SKM-1 (cell line): ENCODE results near the gene ARID5B.
"Not testable (repeated sequence)": the region's sequence is repeated elsewhere in the genome, so short reads cannot be mapped to it uniquely, and the experiment has no call there.

ENCODE experiments used
- DNase-seq: peaks from one replicate; lab custom pipeline; 2025; ENCODE audit not compliant: unreplicated experiment; lab: John Stamatoyannopoulos, UW

The ARID5B gene

DNA sequence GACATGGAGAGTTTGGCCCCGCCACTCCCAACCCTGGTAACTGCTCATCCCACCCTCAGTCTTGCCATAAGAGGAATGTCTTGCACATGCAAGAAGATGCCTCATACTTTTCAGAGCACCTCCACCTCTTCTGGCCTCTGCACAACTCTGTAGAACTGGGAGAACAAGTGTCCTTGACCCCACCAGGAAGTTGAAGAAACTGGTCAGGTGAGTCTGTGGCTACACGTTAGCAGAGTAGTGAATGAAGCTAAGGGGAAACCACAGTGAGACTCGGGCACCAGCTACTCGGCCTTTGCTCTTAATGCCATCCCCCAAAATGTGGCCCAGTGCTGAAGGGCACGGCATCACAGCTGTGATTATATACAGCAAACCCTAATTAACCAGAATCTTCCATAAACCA, 110.1 kb downstream of the ARID5B start:
- no peak for DNase-seq

DNA sequence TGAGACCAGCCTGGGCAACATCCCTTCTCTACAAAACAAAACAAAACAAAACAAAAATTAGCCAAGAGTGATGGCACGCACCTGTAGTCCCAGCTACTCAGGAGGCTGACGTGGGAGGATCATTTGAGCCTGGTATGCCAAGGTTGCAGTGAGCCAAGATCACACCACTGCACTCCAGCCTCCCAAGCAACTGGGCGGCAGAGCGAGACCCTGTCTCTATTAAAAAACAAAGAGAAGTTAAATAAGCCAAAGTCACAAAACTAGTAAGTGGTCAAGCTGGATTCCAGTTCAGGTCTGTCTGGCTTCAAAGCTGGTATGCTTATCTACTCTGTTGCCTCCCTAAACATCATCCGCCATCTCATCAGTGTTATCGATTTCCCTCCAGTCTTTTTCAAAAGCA, 110.8 kb downstream of the ARID5B start:
- DNase-seq: no peak

DNA sequence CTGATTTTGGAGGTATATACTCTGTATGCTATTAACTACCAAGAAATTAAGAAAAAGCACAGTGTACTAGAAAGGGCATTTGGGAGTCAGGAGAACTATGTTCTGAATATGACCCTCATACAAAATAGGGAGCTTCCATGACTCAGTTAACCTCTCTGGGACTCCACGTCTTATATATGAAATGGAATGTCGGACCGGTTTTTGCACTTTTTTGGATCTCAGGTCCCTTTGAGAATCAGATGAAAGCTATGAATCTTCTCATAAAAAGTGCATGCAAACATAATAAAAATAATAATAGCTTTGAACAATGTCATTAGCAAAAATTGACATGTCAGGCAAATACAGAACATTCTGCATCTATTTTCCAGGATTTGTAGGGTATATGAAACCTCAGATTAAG, 113.0 kb downstream of the ARID5B start:
- no peak for DNase-seq

DNA sequence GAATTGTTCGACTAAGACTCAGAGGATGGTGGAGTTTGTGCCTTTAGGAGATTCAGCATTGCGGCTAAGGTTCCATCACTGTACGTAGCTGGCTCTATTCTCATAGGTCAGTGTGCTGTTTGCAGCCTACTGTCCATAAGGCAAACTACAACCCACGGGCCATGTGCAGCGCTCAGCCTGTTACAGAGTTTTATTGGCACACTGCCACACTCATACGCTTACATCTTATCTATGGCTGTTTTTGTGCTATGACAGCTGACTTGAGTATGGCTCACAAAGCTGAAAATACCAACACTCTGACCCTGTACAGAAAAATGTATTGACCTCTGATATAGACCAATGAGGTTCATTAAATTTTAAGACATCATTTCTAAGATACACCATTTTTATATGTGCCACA, 114.5 kb downstream of the ARID5B start:
- no peak for DNase-seq

DNA sequence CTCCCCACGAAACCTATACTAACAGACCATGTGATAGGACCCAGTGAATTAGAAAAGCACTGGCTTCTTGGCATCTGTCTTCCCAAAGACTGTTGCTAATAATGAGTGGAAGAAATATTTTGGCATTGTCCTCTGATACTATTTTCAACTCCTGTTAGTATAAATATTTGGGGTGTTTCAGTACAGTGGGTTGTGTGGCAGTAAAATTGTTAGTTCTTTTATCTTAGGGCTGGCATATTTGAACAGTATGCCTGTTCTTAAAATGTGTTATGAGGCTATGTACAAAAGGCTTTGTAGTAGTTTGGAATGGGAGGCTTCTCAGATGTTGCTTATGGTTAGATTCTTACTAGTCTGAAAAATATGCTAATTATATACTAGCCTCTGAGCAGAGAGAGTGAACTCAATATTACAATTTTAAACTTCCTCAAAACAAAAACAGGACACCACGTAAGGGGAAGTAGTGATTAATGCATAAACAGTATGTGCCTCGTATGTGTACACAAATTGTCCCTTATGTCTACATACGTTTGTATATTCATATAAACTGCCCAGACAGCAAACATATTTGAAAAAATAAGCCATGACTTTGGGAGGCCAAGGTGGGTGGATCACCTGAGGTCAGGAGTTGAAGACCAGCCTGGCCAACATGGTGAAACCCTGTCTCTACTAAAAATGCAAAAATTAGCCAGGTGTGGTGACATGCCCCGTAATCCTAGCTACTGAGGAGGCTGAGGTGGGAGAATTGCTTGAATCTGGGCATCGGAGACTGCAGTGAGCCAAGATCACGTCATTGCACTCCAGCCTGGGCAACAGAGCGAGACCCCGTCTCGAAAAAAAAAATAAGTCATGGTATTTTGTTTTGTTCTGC, 115.4 kb downstream of the ARID5B start:
- DNase-seq: no peak

DNA sequence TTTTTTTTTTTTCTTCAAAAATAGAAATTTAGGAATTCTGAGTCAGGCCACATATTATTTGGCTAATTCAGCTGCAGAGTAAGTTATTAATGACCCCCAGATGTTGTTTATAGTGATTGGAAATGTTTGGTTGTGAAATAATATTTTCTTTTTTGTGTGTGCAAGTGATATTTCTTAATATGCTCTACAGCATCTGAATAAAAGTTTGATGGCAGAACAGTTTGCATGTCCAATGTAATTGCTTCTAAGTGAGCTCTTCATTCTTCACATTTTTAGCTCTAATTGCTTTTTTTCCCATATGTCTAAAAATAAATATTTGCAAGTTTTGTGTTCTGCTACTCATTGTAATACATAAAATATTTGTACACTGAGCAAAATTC, 116.0 kb downstream of the ARID5B start:
- no peak for DNase-seq

DNA sequence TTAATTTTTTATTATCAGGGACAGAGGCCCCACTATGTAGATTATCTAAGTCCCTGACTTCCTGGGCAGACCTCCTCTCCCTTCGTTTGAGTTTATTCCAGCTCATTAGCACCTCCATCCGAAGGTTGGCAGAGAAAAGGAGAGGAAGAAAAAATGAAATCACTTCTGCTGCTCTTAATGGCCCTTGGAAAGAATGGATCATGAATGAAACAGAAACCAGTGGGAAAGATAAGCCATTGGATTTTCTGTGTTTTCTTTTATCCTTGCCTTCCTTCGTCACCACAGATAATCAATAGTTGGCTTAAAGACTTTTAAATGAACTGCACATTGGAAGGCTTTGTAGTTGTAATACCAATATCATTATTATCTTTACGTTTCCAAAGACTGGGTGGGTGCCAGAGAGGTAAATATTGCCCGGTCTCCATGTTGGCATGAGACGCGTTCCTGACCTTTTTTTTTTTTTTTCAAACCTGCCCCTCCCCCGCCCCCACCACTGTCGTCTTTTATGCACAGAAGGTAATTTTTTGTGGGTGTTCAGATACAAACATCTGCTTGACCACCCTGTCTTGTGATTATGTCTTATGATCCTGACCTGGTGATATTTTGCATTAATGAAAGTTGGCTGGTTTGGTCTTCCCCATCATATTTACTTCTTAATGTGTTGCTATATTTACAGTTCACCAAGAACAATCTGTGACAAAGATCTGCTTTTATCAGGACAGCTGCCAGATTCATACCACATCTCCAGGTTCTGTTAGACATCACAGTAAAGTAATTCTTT, 116.8 kb downstream of the ARID5B start:
- DNase-seq: no peak

DNA sequence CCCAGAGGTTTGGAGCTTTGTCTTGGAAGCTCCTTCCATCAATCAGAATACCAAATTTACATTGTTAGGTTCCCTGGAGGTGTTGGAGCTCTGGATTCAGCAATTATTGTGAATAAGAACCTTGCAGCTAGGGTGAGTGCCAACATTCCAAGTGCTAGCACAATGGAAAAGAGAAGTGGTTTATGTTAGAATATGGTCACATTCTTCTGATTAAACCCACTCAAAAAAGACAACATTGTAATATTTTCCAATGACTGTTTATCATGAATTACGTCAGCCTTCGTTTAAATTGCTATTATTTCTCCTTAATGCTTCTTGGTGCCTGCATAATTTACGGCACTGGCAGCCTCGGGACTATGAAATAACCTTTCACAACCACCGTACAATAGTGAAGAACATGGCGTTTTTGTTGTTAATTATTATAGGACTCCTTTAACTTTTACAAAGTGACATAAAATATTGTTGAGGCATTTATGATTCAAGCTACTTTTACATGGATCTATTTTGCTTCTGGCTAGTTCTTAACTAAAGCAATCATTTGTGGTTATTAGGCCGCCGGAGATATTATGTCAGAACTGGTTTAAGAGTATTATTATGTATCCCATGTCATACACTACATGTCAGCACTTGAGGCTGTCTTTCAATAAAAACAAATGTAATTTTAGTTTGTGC, 117.7 kb downstream of the ARID5B start:
- no peak for DNase-seq

DNA sequence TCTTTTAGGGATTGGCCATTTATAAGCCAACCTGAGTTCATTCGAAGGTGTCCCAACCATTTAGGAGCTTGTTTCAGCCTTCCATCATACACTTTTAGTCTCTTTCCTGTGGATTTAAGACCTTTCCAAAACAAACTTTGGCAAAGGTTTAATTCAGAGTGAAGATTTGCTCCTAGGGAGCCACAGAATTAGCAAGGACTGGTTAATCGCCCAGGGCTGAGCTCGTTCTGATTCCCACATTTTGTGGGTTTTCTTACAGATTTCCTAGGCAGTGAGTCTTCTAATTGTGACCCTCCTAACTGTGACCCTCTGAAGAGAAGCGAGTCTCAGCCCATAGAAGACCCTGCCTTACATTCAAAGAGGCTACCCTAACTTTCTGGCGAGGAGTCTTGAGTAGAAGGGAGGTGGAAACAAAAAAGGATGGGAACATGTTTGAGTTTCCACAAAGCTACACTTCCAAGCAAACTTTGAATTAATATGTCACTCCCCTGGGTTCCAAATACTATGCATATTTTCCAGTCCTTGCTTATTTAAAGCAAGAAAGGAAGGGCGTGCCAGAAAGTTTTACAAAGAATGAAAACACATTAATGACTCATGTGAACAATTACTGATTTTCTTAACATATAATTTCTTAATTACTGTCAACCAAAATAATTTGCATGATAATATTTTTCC, 118.3 kb downstream of the ARID5B start:
- no peak for DNase-seq

DNA sequence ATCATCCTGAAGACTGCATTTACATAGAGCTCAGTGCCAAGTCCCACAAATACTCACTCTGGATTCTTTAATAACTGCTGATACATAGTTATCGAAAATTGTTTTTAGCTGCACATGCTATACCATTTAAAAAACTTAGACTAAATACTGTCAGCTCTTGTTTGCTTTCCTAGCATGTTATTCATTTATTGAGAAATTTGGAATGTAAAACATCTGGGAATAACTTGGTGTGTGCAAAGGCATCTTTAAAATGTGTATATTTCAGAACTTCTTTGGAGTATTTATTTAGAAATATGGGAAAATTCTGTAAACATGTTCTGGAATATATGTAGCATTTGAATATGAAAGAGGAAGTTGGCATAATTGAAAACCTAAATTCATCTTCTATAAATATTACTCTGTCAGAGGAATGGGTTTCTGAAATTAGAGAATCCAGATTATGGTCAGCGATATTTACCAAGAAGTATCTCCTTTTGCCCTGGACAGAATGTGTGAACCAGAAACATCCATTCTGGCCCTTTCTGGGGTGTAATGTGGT, 119.7 kb downstream of the ARID5B start:
- no peak for DNase-seq

DNA sequence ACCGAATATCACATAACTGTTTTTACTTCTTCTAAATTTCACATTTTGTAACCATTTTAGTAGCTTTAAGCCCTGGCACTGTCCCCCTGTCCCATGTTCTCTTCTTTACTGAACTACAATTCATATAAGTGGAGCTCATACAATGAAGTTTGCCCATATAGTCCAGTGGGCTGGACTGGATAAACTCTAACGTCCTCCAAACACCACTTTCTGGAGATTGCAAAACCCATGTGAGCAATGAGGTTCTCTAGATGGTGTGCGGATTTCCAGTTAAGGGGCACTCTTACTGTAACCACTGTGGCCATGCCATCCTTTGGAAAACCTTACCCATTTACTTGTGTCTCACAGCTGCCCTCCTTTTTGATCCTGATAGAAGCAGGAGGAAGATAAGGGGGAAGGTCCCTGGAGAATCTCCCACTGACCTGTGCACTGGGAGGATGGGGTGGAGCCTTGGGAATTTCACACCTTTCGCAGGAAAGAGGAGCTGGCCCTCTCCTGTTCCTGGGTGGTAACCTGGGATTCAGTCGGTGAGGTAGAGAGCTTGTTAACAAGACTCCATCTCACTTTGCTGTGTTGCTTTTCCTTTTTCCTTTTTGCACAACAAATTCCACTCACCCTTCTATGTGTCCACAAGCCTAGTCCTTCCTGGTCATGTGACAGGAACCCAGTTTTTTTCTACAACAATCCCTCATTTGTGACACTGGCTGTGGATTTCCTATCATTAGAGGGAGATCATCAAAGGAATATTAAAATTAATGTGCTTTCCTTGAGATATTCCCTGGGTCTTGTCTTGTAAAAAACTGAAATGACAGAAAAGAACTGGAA, 120.7 kb downstream of the ARID5B start:
- DNase-seq: no peak

DNA sequence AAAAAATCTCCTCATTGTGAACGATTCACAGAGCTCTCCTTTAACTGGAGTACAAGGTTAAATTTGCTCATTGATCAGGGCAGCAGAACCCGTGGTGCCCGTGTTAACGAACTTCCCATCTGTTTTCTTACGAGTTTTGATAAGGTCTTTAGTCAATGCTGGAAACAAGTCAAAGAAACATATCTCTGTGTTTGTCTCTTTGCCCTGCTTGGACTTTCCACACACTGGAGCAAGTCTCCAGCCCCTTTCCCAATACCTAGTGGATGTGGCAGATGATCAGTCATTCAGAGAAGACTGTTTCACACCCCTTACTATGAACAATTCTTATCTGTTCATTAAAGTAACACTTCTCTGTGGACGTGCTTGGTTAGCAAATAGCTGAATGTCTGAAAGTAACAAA, 121.3 kb downstream of the ARID5B start:
- no peak for DNase-seq

DNA sequence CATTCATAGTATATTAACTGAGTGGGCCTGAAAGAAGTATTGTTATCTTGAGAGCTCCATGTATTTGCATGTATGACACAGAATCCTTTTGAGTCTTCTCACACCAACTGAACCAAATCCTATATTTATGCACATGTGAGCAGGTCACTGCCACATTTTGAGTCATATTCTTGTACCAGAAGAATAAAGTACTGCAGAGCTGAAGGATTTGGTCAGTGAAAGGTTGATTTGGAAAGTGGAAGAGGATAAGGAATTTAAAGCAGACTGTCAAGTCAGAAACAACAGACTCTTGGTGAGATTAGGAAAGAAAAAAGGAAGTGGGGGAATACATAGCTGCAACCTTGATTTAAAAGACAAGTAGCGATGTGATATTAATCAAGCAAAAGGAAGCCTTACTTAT, 121.8 kb downstream of the ARID5B start:
- no peak for DNase-seq

DNA sequence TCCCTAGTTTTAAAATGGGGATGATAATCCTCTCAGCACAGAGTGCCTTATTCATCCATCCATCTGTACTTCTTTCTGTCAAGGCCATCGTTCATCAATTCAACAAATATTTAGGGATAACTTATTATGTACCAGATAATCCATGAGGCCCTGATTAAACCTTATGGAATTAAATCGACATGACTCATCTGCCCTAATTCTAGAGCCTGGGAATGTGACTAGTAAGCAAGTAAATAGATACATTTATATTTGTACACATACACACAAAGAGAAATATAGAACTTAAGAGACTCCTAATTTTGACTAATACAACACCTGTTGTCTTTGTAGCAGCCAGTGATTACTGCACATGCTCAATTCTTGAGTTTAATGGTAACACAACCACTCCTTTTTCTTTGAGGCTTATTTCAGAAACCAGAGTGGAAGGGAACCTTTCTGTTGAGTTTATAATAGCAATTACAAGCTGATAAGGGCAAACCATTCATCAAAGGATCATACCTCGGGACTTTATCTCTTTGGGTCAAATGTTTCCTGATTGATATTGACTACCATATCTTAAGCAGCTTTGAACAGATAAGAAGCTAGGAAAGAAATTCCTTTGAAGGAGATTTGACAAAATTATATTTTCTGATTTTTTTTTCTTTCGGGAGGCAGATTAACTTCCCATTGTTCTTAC, 122.7 kb downstream of the ARID5B start:
- DNase-seq: no peak

DNA sequence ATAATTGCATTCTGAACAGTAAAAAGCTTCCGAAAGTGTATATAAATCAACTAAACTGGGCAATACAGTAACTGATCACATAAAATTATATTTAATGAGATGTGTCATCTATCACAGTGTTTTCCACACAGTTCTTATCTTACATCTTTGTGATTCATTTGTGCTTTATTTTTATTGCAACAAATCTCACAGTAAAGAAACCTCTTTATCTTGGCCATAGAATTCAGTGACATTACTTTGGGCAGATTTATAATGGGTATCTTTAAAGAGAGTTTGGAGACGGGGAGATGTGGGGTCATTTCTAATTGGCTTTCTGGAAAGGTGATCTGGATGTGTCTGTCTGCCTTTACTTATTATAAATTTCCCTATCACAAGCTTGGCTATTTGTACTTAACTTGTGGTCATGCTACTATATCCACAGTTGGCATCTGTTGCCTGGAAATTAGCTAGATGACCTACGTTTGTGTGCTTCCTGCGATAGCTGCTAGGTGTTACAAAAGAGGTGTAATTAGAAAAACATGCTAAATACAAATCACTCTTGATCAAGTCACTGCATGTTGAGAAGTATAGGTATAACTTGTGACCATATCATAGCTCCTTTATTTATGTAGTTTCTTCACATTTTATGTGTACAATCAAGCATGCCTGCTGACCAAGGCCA, 123.8 kb downstream of the ARID5B start:
- no peak for DNase-seq

DNA sequence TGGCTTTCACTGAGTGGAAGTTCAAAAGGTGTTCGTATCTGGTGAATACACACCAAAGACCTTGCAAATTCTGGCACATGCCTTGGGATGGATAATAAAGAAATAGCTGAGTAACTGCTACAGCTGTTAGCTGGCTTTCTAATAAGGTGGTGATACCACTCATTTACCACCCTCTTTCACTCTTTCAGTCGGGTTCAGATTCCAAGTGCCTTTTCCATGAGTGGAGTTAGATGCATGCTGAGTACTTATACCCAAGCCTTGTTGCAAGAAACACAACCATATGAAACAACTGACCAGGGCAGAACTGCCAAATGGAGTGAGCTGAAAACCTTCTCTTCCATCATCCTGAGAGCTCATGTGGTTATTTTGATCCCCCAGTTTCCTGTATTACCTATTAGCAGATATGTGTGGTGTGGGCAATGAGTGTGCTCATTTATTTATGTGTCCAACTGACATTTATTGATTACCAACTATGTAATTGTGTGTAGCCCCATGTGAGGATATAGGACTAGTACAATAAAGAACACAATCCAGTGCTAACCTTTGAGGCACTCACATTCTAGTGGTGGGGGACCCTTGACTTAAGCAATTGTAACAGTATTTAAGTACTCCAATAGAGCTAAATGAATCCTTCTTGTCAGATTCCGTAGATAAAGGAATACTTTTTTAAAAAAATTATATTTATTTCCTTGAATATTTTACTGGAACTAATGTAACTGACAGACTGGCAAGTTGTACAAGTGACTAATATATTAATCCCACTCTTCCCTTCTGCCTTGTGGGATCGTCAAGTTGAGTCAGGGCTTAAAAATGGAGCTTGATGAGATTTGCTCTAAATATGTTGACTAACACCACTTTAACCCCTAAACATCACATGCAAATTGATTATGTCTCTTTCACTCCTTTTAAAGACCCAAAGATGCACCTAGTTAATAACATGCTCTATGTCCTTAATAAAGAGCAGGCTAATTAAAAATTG, 124.7 kb downstream of the ARID5B start:
- no peak for DNase-seq

DNA sequence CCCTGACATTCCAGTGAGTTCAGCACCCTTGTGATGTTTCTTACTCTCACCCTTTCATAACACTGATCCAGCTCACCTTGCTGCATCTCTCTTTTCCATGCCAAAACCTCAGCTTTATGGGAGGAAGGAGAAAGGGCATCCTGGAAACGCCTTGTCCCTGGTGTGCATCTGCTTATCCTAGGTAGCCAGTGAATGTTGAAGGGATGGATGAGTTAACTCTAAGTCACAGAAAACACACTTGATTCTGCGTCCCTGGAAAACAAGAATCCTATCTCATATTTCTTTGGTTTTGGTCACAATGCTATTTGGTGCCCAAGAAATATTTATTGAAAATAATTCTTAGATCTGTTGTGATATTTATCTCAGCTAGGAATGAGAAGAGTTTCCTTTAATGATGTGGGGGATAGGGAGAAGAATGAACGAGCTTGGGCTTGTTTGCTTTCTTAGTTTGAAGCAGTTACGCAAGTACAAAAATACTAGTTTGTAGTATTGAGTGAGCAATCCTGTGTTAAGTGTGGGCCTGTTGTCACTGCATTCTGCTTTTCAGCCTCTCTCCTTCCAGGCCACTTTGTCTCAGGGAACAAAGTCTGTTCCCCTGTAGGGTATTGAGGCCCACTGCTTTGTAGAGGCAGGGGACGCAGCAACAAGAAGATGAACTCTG, 126.5 kb downstream of the ARID5B start:
- no peak for DNase-seq

DNA sequence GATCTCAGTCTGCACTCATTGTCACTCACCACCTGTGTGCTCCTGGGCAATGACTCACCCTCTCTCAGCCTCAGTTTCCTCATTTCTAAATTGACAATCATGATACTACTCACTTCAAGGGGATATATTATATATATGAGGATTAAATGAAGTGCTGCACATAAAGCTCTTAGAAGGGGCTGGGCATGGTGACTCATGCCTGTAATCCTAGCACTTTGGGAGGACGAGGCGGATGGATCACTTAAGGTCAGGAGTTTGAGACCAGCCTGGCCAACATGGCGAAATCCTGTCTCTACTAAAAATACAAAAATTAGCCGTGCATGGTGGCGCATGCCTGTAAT, 127.0 kb downstream of the ARID5B start:
- not testable (repeated sequence) for DNase-seq
